Colonic mucosa (tissue), 4 donors: ENCODE measurements around the gene TIGD7. TPM values are rescaled to one million over a fixed set of nuclear protein-coding genes. Genes with fewer than 3 reads are reported as not detected.

Experiments used
- DNase-seq: peaks from one replicate; pipeline ENCODE4 v3.0.0-alpha.2; 2020
- H3K27ac ChIP-seq: fragments of 200-600 bp; one replicate; pipeline ENCODE4 v1.8.0; 2021
- H3K27me3 ChIP-seq: fragments of 200-600 bp; one replicate; pipeline ENCODE4 v1.8.0; 2021
- H3K36me3 ChIP-seq: fragments of 200-600 bp; one replicate; pipeline ENCODE4 v1.8.0; 2021
- H3K4me1 ChIP-seq: fragments of 200-600 bp; one replicate; pipeline ENCODE4 v1.8.0; 2021; ENCODE audit warnings: mild to moderate bottlenecking
- H3K4me3 ChIP-seq: fragments of 200-600 bp; one replicate; pipeline ENCODE4 v1.8.0; 2021
- H3K9ac ChIP-seq, 2 donors: one replicate each; pipeline ENCODE4 v1.7.0; 2013; ENCODE audit warnings: control low read depth in 2 of 2, low read depth in 2 of 2, low read length in 2 of 2
- H3K9me3 ChIP-seq: fragments of 200-600 bp; one replicate; pipeline ENCODE4 v1.8.0; 2021
- intact Hi-C: fragments of 100-400 bp; cut with DNase I; formaldehyde crosslinking; loops from one replicate; pipeline ENCODE4 v1.14.1; 2022
- total RNA-seq, 2 donors: library from RNA; stranded (reverse); fragmentation: NEBNext Ultra II Directional in 1 of 2; extraction: Animal tissue kit (Norgen Biotek cat#: 25700) in 1 of 2; gene quantifications; one replicate each; pipeline ENCODE4 v1.2.1, GENCODE V29; 2021
- TF ChIP-seq, protein P1 (sequence below): fragments of 200-600 bp; IDR thresholded peaks from one replicate; pipeline ENCODE4 v1.8.0; 2022; ENCODE audit warnings: antibody characterized with exemption, mild to moderate bottlenecking
- donor health status: healthy.
- donor health status: DM: no; HTN: no; CAD: no.
- donor health status: DM: no; HTN: no; CAD: no.

The TIGD7 gene
- total RNA-seq, 2 donors from 2014 or later = 2.1 to 3.1 TPM

DNA sequence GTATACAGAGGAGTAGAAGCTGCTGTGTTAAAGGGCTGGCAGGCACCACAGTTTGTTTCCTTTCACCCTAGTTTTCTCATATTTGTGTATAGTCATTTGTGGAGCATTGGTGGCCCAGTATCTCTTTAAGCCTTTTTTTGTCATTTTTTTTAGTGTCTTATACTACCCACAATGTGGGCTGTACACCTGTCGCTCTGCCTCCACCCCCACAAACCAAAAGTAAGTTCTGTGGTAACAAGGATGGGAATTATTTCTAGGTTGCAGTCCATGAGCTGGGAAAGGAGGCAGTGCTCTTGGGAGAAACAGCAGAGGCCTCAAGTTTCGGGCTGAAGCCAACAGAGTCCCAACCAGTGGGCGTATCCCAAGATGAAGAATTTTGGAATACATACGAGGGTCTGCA is 6.3 kb upstream of the TIGD7 start:
- no peak overlapping the region for H3K4me3 ChIP-seq
- H3K4me1 ChIP-seq = no peaks in the 10 kb centered on the region
- peaks cover 7% of the 10 kb centered on the region for H3K36me3 ChIP-seq
- H3K9me3 ChIP-seq = peaks cover 6% of the 10 kb centered on the region
- DNase-seq = no peak
- TF ChIP-seq, protein P1, sequence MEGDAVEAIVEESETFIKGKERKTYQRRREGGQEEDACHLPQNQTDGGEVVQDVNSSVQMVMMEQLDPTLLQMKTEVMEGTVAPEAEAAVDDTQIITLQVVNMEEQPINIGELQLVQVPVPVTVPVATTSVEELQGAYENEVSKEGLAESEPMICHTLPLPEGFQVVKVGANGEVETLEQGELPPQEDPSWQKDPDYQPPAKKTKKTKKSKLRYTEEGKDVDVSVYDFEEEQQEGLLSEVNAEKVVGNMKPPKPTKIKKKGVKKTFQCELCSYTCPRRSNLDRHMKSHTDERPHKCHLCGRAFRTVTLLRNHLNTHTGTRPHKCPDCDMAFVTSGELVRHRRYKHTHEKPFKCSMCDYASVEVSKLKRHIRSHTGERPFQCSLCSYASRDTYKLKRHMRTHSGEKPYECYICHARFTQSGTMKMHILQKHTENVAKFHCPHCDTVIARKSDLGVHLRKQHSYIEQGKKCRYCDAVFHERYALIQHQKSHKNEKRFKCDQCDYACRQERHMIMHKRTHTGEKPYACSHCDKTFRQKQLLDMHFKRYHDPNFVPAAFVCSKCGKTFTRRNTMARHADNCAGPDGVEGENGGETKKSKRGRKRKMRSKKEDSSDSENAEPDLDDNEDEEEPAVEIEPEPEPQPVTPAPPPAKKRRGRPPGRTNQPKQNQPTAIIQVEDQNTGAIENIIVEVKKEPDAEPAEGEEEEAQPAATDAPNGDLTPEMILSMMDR = no peak
- no peak overlapping the region for H3K27ac ChIP-seq
- no peaks in the 10 kb centered on the region for H3K27me3 ChIP-seq
- no peak overlapping the region for H3K9ac ChIP-seq
- intact Hi-C loops = loop anchor here (10.0 kb wide), 1 partner anchor 73 kb away; no protein-coding TSS in a partner anchor

DNA sequence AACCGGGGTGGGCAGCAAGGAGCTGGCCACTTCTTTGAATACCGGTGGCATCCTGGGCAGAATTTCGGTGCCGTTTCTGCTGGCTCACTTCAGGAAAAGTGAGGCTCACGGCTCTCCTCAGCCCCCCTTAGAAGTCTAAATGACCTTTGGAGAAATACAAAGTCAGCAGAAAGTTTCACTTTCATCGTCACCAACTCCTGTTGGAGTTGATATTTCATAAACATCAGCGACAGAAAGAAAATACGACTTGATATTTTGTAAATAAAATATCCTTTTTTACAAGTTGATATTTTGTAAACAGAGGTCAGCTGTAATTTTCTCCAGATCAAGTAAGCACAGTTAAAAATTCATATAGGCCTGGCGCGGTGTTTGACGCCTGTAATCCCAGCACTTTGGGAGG is 848 bp upstream of the TIGD7 start:
- Histone ChIP-seq H3K9me3 (no peaks in the 10 kb centered on the region), H3K9ac (peak overlapping the region; percentile 46 to 83), H3K36me3 (peaks cover 4% of the 10 kb centered on the region), H3K4me3 (peak overlapping the region; percentile 87), H3K4me1 (no peaks in the 10 kb centered on the region), H3K27me3 (no peaks in the 10 kb centered on the region), H3K27ac (peak overlapping the region; percentile 87)
- DNase-seq = no peak
- TF ChIP-seq, protein P1 = no peak
- intact Hi-C loops = no loop called here

DNA sequence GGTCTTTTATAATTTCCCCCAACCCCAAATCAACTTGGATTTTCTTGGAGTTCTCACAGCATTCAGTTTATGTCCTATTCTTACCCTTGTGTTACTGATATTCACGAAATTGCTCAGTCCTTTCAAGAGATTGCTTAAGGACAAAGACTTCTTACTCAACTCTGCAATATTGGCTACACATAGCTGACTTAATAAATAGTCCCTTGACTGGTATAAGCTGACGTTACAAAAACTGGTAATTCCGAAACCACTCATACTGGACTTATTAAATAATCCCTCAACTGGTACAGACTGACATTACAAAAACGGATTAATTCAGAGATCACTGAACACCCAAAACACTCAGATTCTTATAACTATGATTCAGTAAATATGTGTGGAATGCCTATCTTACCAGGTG is 860 bp downstream of the TIGD7 start:
- Histone ChIP-seq H3K27ac (no peak overlapping the region), H3K9me3 (no peaks in the 10 kb centered on the region), H3K4me1 (no peaks in the 10 kb centered on the region), H3K36me3 (peaks cover 4% of the 10 kb centered on the region), H3K9ac (no peak overlapping the region), H3K27me3 (no peaks in the 10 kb centered on the region), H3K4me3 (peak overlapping the region; percentile 87)
- TF ChIP-seq, protein P1 = no peak
- intact Hi-C loops = no loop called here
- no peak for DNase-seq

DNA sequence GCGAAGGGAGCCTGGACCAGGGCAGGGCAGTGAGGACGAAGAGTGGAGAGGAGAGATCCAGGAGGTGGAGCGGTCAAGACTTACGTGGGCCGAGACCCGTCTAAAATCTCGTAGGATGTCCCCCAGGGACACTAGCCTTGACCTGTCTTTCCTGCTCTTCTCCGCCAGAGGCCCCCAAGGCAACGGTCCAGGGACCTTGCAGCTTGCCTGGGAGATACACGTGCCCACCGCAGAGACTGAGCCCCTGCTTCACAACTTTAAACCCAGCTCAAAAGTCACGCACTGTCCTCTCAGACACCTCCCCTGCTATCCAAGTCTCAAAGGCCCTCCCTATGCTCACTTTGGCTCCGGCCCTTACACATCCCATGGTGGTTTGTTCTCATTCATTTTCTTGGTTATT is 9.4 kb downstream of the TIGD7 start:
- Histone ChIP-seq H3K36me3 (peaks cover 8% of the 10 kb centered on the region), H3K9me3 (peaks cover 4% of the 10 kb centered on the region)
- intact Hi-C loops = no loop called here

DNA sequence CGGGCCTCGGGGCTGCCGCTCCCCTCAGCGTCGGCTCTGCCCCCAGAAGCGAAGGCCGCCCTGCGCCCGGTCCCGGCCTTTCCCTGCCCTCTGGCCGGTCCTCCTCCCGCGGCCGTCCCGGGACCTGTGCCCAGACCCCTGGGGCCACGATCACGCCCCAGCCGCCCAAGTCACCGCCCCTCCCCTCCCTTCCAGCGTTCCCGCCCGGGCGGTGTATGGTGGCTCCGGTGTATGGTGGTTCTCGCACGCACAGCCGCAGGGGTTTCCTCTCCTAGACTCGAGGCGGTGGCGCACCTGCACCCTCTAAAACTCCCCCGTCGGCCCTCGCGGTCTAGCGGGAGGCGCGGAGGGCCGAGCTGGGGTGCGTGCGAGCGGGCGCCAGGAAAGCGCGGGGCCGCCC is 10.0 kb downstream of the TIGD7 start:
- no peaks in the 10 kb centered on the region for H3K4me1 ChIP-seq
- no peak overlapping the region for H3K9ac ChIP-seq
- peaks cover 9% of the 10 kb centered on the region for H3K9me3 ChIP-seq
- H3K4me3 ChIP-seq = no peak overlapping the region
- DNase-seq = no peak
- peaks cover 14% of the 10 kb centered on the region for H3K36me3 ChIP-seq
- H3K27me3 ChIP-seq = no peaks in the 10 kb centered on the region
- intact Hi-C loops = no loop called here
- TF ChIP-seq, protein P1 = no peak
- no peak overlapping the region for H3K27ac ChIP-seq

More for the DNA sequence above, 9.4 kb downstream of the TIGD7 start:
- Histone ChIP-seq H3K27ac (no peak overlapping the region), H3K4me3 (no peak overlapping the region), H3K4me1 (no peaks in the 10 kb centered on the region), H3K9ac (no peak overlapping the region), H3K27me3 (no peaks in the 10 kb centered on the region)
- TF ChIP-seq, protein P1 = no peak
- no peak for DNase-seq
